ENCODE results near the gene TARDBP.

TARDBP gene

GRCh38 chr1:10969971-10970332 lies 42.5 kb upstream of the TARDBP start:
- intact Hi-C loops (cut with DNase I; ENCODE audit: low total_unique reads): no loop called here
- H3K27me3 ChIP-seq: peaks cover 0 to 16% of the 10 kb centered on the region in 2 donors
- no peak for DNase-seq
- H3K36me3 ChIP-seq: no peaks in the 10 kb centered on the region
- H3K27ac ChIP-seq: no peak overlapping the region
- H3K9me3 ChIP-seq: no peaks in the 10 kb centered on the region
- H3K4me3 ChIP-seq: no peak overlapping the region
- peaks cover 0 to 11% (median 4%) of the 10 kb centered on the region in 4 donors for H3K4me1 ChIP-seq
- no peak for TF ChIP-seq CTCF (IDR thresholded peaks at IDR 0.05)

DNA sequence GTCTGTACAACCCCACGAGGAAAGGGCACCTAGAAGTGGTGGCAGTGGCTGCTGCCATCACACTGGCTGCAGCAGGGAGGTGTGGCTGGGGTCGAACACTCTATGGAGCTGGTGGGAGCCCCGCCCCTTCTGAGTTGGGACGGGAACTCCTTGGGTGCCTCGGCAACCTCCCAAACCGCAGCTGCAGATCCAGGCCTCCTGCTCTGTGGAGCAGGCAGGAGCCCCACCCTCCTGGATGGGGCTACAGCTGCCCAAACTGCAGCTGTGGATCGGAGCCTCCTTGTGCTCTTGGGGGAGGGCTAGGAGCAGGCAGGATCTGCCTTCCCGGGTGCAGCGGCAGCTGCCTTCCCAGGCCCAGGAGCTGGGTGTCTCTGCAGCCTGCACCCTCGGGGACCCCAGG lies 38.9 kb upstream of the TARDBP start:
- no peak for TF ChIP-seq CTCF (IDR thresholded peaks at IDR 0.05)
- no peak for DNase-seq
- Histone ChIP-seq H3K36me3 (no peaks in the 10 kb centered on the region), H3K27me3 (peaks cover 0 to 8% of the 10 kb centered on the region in 2 donors), H3K27ac (no peak overlapping the region), H3K4me1 (peaks cover 0 to 11% (median 2%) of the 10 kb centered on the region in 4 donors), H3K9me3 (no peaks in the 10 kb centered on the region), H3K4me3 (no peak overlapping the region)
- intact Hi-C loops (cut with DNase I; ENCODE audit: low total_unique reads): no loop called here

- Histone ChIP-seq H3K27ac (no peak overlapping the region), H3K9me3 (no peaks in the 10 kb centered on the region), H3K27me3 (peaks cover 0 to 8% of the 10 kb centered on the region in 2 donors), H3K4me3 (no peak overlapping the region), H3K36me3 (no peaks in the 10 kb centered on the region), H3K4me1 (peaks cover 0 to 14% (median 7%) of the 10 kb centered on the region in 4 donors)
- intact Hi-C loops (cut with DNase I; ENCODE audit: low total_unique reads): no loop called here
- no peak for DNase-seq
- TF ChIP-seq CTCF (IDR thresholded peaks at IDR 0.05): no peak
These were observed 38.2 kb upstream of the TARDBP start for GRCh38 chr1:10973956-10974881.

DNA sequence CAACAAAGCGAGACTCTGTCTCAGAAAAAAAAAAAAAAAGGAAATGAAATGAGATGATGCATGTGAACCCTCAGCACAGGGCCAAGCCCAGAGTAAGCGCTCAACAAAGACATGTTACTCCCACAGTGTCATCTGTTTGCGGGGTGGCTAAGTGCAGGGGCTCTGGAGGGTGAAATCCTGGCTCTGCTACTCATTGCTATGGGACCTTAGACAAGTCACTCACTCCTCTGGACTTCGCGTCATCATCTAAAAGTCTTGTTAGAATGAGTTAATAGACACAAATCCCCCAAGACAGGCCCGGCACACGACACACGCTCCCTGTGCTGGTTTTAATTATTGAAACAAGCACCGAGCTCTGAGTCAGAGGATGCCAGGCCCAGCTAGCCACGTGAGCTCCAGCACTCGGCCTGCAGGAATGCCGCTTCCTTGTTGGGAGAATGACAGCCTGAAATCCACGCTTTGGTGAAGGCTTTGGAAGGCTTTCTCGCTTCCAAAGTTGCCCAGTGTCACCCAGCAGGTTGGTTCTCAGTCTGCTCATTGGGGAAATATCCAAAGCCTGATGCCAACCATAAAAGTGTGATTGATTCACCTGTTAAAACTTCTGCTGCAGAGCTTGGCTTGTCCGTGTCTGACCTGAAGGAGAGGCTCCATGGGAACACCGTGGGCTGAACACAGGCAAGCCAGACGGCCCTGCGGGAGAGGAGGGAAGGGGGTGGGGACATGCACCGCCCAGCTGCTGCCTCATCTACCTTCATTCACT lies 36.7 kb upstream of the TARDBP start:
- H3K27ac ChIP-seq: no peak overlapping the region
- H3K4me1 ChIP-seq: peaks cover 0 to 29% (median 22%) of the 10 kb centered on the region in 4 donors
- DNase-seq: no peak
- intact Hi-C loops (cut with DNase I; ENCODE audit: low total_unique reads): no loop called here
- H3K9me3 ChIP-seq: no peaks in the 10 kb centered on the region
- H3K27me3 ChIP-seq: peaks cover 0 to 4% of the 10 kb centered on the region in 2 donors
- TF ChIP-seq CTCF (IDR thresholded peaks at IDR 0.05): no peak
- no peaks in the 10 kb centered on the region for H3K36me3 ChIP-seq
- H3K4me3 ChIP-seq: no peak overlapping the region

DNA sequence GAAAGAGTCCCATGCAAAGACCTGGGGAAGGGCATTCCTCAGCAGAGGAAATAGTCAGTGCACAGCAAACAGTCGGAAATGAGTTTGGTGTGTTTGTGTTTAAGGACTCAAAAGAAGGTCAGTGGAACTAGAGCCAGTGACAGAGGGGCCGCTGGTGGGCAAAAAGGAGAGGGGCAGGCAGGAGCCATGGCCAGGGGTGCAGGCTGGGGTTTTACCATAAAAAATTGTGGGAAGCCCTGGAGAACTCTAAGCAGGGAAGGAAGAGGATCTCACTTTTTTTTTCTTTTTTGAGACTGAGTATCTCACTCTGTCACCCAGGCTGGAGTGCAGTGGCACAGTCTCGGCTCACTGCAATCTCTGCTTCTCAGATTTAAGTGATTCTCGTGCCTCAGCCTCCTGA lies 33.7 kb upstream of the TARDBP start:
- TF ChIP-seq CTCF (IDR thresholded peaks at IDR 0.05): no peak
- Histone ChIP-seq H3K4me3 (no peak overlapping the region), H3K27ac (no peak overlapping the region), H3K36me3 (no peaks in the 10 kb centered on the region), H3K9me3 (no peaks in the 10 kb centered on the region), H3K4me1 (peaks cover 0 to 32% (median 26%) of the 10 kb centered on the region in 4 donors), H3K27me3 (no peaks in the 10 kb centered on the region)
- intact Hi-C loops (cut with DNase I; ENCODE audit: low total_unique reads): no loop called here
- no peak for DNase-seq
